IPS DF 6.9 (cell line): ENCODE measurements around the gene POP7.

Experiments
- DNase-seq: peaks from one replicate; pipeline ENCODE4 v3.0.0-alpha.2; 2013; ENCODE audit warnings: low read depth, low spot score
- H3K27ac ChIP-seq: one replicate; pipeline ENCODE4 v1.5.1; 2013; ENCODE audit warnings: low read length, control low read depth
- H3K27me3 ChIP-seq: 2 replicates; pipeline ENCODE4 v1.6.1; 2013; ENCODE audit warnings: mild to moderate bottlenecking, low read length; ENCODE audit not compliant: control insufficient read depth, insufficient read depth
- H3K36me3 ChIP-seq: 2 replicates; pipeline ENCODE4 v1.6.1; 2013; ENCODE audit warnings: low read length; ENCODE audit not compliant: control insufficient read depth, insufficient read depth
- H3K4me1 ChIP-seq: 2 replicates; pipeline ENCODE4 v1.6.1; 2013; ENCODE audit warnings: low read length; ENCODE audit not compliant: control insufficient read depth, insufficient read depth
- H3K4me3 ChIP-seq: 2 replicates; pipeline ENCODE4 v1.5.1; 2013; ENCODE audit warnings: mild to moderate bottlenecking, low read length
- H3K9me3 ChIP-seq: 2 replicates; pipeline ENCODE4 v1.6.1; 2013; ENCODE audit warnings: low read length, inconsistent platforms; ENCODE audit not compliant: control insufficient read depth, insufficient read depth
- WGBS: extraction: QIAGEN DNeasy Blood & Tissue Kit; methylation state at CpG from one replicate; pipeline ENCODE4 v1.1.7; 2013; ENCODE audit warnings: mixed read lengths, missing lambda C conversion rate; ENCODE audit not compliant: insufficient read length, insufficient coverage; 5-methylcytosine and 5-hydroxymethylcytosine counted together

The POP7 gene

GRCh38 chr7:100728196-100728595, 22.3 kb downstream of the POP7 start:
- H3K36me3 ChIP-seq = no peaks in the 10 kb centered on the region
- H3K27me3 ChIP-seq = no peaks in the 10 kb centered on the region
- no peaks in the 10 kb centered on the region for H3K9me3 ChIP-seq
- no peak for DNase-seq
- no peak overlapping the region for H3K27ac ChIP-seq
- WGBS = no CpG with 5 or more reads among the region's 8 CpGs
- H3K4me1 ChIP-seq = no peaks in the 10 kb centered on the region
- no peak overlapping the region for H3K4me3 ChIP-seq

DNA sequence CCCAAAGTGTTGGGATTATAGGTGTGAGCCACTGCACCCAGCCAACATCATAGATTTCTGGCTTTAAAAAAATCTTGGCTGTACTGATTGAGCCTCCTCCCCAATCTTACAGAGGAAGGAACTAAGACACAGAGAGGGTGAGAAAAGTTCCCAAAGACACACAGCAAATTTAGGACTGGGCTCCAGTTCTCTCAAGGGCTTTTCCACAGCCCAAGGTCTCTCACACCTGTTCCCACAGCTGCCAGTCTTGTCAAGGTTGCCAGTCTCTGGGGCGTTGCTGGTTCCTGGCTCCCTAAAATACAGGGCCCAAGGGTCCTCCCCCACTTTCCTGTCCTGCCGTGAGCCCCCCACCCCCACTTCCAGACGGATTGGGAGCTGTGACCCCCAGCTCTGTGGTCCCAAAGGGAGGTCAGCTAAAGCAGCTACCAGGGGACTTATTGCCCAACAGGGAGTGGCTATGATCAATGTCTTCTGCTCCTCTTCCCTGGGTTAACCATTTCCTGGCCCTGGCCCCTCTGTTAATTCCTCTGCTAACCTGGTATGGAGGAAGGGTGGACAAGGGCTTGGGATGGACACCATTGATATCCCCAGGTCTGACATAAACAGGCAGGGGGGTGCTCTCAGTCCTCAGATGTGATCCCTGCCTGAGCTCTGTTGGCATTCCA, 24.3 kb downstream of the POP7 start:
- H3K4me3 ChIP-seq = no peak overlapping the region
- H3K27me3 ChIP-seq = no peaks in the 10 kb centered on the region
- whole genome bisulfite sequencing = no CpG with 5 or more reads among the region's 3 CpGs
- H3K27ac ChIP-seq = no peak overlapping the region
- H3K36me3 ChIP-seq = no peaks in the 10 kb centered on the region
- H3K4me1 ChIP-seq = no peaks in the 10 kb centered on the region
- H3K9me3 ChIP-seq = no peaks in the 10 kb centered on the region
- DNase-seq = no peak

- H3K4me1 ChIP-seq = no peaks in the 10 kb centered on the region; the same call in 1 of the 2 replicates
- no peaks in the 10 kb centered on the region for H3K9me3 ChIP-seq
- WGBS = no CpG with 5 or more reads among the region's 11 CpGs
- no peaks in the 10 kb centered on the region for H3K27me3 ChIP-seq
- DNase-seq = no peak
- no peak overlapping the region for H3K4me3 ChIP-seq
- no peaks in the 10 kb centered on the region for H3K36me3 ChIP-seq
- no peak overlapping the region for H3K27ac ChIP-seq
These were observed 26.2 kb downstream of the POP7 start for GRCh38 chr7:100731937-100732636.

DNA sequence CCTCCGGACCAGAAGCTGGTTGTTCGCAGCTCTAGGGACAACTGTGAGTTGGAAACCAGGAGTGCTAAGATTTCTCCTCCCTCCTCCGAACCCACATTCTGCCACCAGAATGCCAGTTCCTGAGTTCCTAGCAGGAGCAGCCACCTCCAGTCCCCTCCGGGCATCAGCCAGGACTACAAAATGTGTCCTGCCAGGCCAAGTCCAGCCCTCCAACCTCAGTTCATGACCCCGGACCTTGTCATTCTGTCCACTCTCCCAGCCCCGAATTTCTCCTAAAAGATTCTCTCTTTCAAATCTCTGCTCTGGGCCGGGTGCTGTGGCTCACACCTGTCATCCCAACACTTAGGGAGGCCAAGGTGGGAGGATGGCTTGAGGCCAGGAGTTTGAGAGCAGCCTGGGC, 29.8 kb downstream of the POP7 start:
- Histone ChIP-seq H3K4me1 (no peaks in the 10 kb centered on the region; the same call in 1 of the 2 replicates), H3K9me3 (no peaks in the 10 kb centered on the region), H3K4me3 (no peak overlapping the region), H3K27ac (no peak overlapping the region), H3K36me3 (no peaks in the 10 kb centered on the region), H3K27me3 (no peaks in the 10 kb centered on the region)
- DNase-seq = no peak
- WGBS = no CpG with 5 or more reads among the region's 7 CpGs

- H3K36me3 ChIP-seq = no peaks in the 10 kb centered on the region
- H3K4me3 ChIP-seq = no peak overlapping the region
- no peaks in the 10 kb centered on the region; the same call in 1 of the 2 replicates for H3K4me1 ChIP-seq
- H3K9me3 ChIP-seq = no peaks in the 10 kb centered on the region
- H3K27ac ChIP-seq = no peak overlapping the region
- DNase-seq = no peak
- WGBS = no CpG with 5 or more reads among the region's 13 CpGs
- H3K27me3 ChIP-seq = no peaks in the 10 kb centered on the region
These were observed 30.8 kb downstream of the POP7 start for GRCh38 chr7:100736671-100737070.

DNA sequence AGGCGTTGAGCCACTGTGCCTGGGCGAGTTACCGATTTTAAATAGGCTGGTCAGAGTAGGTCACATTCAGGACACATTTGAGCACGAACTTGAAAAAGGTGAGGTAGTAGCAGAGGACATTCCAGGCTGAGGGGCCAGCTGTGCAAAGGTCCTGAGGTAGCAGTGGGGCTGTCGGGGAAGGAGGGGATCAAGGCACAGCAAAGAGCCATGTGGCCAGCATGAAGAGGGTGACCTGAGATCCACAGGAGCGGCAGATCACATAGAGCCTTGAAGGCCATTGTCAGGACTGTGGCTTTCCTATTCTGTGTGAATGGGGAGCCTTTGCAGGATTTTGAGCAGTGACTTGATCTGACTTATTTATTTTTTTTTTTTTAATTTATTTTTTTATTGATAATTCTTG, 34.0 kb downstream of the POP7 start:
- no peaks in the 10 kb centered on the region for H3K9me3 ChIP-seq
- DNase-seq = no peak
- no CpG with 5 or more reads among the region's 6 CpGs for WGBS
- no peaks in the 10 kb centered on the region for H3K27me3 ChIP-seq
- H3K36me3 ChIP-seq = no peaks in the 10 kb centered on the region
- no peak overlapping the region for H3K27ac ChIP-seq
- H3K4me1 ChIP-seq = no peaks in the 10 kb centered on the region; the same call in 1 of the 2 replicates
- no peak overlapping the region for H3K4me3 ChIP-seq

GRCh38 chr7:100744605-100745004, 38.7 kb downstream of the POP7 start:
- Histone ChIP-seq H3K4me1 (no peaks in the 10 kb centered on the region), H3K9me3 (no peaks in the 10 kb centered on the region), H3K27ac (no peak overlapping the region), H3K27me3 (0 out of 2 replicates have a peak, but pooled peaks cover 1% of the 10 kb centered on the region), H3K4me3 (no peak overlapping the region), H3K36me3 (no peaks in the 10 kb centered on the region)
- no peak for DNase-seq
- WGBS = 100% methylated on average over 1 of the region's 14 CpGs

DNA sequence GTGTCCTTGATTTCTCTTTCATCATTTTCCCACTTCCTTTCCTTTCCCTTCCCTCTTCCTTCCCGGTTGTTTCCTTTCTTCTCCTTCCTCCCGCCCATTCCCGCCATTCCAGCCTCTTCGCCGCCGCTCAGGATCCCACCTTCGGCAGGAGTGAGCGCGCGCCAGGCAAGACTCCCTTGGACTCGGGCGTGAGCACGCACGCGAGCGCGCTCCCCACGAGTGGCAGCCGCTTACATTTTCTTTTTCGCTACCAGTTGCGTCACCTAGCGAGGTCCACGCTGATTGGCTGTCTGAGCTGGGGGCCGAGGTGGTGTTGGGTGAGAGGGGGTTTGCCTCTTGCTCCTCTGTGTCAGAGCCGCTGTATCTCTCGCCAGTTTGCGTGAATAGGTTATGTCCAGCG, 39.3 kb downstream of the POP7 start:
- no CpG with 5 or more reads among the region's 28 CpGs for WGBS
- Histone ChIP-seq H3K36me3 (no peaks in the 10 kb centered on the region), H3K27ac (no peak overlapping the region), H3K9me3 (no peaks in the 10 kb centered on the region), H3K4me1 (no peaks in the 10 kb centered on the region), H3K27me3 (0 out of 2 replicates have a peak, but pooled peaks cover 1% of the 10 kb centered on the region), H3K4me3 (no peak overlapping the region)
- no peak for DNase-seq

DNA sequence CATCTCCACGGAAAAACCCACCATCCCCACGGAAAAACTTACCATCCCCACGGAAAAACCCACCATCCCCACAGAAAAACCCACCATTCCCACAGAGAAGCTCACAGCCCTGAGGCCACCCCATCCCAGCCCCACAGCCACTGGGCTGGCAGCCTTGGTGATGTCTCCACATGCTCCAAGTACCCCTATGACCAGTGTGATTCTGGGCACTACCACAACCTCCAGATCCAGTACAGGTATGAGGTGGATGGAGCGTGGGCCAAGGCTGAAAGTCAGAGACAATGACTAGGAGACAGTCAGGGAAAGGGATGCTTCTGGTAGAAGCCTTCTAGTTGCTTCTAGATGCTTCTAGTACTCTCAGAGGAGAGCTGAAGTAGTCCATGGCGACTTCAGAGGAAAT, 47.1 kb downstream of the POP7 start:
- WGBS = no CpG with 5 or more reads among the region's 5 CpGs
- H3K36me3 ChIP-seq = no peaks in the 10 kb centered on the region
- no peaks in the 10 kb centered on the region for H3K4me1 ChIP-seq
- H3K9me3 ChIP-seq = no peaks in the 10 kb centered on the region
- no peaks in the 10 kb centered on the region for H3K27me3 ChIP-seq
- H3K4me3 ChIP-seq = no peak overlapping the region
- H3K27ac ChIP-seq = no peak overlapping the region
- no peak for DNase-seq

- DNase-seq = no peak
- H3K9me3 ChIP-seq = no peaks in the 10 kb centered on the region
- H3K36me3 ChIP-seq = no peaks in the 10 kb centered on the region
- no peaks in the 10 kb centered on the region for H3K4me1 ChIP-seq
- no peak overlapping the region for H3K4me3 ChIP-seq
- H3K27ac ChIP-seq = no peak overlapping the region
- 100% methylated on average over 1 of the region's 3 CpGs for WGBS
- H3K27me3 ChIP-seq = no peaks in the 10 kb centered on the region
These were observed 47.8 kb downstream of the POP7 start for GRCh38 chr7:100753750-100754149.
